ENCODE results near the gene MYORG.

DNA sequence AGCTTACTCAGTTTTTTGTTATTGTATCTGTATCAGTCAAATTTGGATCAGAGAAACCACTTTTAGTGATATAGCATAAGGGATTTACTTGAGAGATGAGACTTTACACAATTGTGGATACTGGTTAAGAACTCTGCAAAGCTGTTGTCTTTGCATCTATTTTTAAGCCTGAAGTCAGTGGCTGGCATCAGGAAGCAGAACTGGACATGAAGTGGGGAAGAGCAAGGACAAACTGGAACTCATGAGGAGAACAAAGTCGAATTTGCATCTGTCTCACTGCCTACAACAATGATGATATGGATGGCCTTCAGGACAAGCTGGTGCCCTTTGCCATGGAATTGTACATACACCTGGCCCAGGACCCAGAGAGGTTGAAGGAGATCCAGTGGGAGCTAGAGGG is 15.8 kb upstream of the MYORG start:
- TF ChIP-seq, protein P1, sequence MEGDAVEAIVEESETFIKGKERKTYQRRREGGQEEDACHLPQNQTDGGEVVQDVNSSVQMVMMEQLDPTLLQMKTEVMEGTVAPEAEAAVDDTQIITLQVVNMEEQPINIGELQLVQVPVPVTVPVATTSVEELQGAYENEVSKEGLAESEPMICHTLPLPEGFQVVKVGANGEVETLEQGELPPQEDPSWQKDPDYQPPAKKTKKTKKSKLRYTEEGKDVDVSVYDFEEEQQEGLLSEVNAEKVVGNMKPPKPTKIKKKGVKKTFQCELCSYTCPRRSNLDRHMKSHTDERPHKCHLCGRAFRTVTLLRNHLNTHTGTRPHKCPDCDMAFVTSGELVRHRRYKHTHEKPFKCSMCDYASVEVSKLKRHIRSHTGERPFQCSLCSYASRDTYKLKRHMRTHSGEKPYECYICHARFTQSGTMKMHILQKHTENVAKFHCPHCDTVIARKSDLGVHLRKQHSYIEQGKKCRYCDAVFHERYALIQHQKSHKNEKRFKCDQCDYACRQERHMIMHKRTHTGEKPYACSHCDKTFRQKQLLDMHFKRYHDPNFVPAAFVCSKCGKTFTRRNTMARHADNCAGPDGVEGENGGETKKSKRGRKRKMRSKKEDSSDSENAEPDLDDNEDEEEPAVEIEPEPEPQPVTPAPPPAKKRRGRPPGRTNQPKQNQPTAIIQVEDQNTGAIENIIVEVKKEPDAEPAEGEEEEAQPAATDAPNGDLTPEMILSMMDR (IDR thresholded peaks at IDR 0.05): no peak
- no peak for TF ChIP-seq POLR2A (IDR thresholded peaks at IDR 0.05)

Data from right lobe of liver (tissue), 4 donors.